ENCODE results near the gene COX6A1.

DNA sequence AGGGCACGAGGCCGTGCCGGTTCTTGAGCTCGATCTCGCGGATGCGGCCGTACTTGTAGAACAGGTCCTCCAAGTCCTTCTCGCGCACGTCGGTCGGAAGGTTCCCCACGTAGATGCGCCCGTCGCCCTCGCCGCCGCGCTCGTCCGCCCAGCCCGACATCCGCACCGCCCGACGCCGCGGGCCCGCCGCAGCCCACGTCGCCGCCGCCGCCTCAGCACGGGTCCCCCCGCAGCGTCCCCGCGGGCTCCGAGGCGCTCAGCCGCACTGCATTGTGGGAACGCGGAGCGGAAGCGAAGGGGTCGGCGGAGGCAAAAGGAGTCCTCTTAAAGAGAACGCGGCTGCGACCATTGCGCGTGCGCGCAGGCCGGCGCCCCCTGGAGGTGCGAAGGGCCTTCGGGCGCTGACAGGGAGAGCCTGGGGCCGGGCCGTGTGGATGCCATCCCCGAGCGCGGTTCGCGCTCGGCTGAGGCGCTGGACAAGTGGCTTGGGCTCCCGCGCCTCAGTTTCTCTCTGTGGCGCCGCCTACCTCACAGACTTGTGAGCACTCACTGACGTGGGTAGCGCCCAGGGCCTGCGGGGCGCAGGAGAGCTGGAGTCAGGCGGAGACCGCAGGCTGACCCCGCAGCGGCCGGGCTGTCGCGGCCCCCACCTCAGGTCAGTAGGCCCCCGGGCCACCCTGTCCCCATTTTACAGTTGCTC lies 31.7 kb downstream of the COX6A1 start, which contains the start of gene SRSF9:
- TF ChIP-seq, protein P1, sequence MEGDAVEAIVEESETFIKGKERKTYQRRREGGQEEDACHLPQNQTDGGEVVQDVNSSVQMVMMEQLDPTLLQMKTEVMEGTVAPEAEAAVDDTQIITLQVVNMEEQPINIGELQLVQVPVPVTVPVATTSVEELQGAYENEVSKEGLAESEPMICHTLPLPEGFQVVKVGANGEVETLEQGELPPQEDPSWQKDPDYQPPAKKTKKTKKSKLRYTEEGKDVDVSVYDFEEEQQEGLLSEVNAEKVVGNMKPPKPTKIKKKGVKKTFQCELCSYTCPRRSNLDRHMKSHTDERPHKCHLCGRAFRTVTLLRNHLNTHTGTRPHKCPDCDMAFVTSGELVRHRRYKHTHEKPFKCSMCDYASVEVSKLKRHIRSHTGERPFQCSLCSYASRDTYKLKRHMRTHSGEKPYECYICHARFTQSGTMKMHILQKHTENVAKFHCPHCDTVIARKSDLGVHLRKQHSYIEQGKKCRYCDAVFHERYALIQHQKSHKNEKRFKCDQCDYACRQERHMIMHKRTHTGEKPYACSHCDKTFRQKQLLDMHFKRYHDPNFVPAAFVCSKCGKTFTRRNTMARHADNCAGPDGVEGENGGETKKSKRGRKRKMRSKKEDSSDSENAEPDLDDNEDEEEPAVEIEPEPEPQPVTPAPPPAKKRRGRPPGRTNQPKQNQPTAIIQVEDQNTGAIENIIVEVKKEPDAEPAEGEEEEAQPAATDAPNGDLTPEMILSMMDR (IDR thresholded peaks at IDR 0.05), result peak; percentile 87 to 96 (median 92)
- peak; percentile 79 for TF ChIP-seq POLR2A (IDR thresholded peaks at IDR 0.05)
